ENCODE data around the gene CHD6.

GRCh38 chr20:41586772-41587171, 31.4 kb downstream of the CHD6 start:
- TF ChIP-seq CTCF (IDR thresholded peaks at IDR 0.05), result no peak
- TF ChIP-seq POLR2A (IDR thresholded peaks at IDR 0.05), result no peak

Data from testis (tissue), 2 donors.